GM23338 (cell line): Measurements from ENCODE around the gene SYT6. TPM values are rescaled to one million over a fixed set of nuclear protein-coding genes. Genes with fewer than 3 reads are reported as not detected.

ENCODE experiments used
- ATAC-seq: fragments of 200-7000 bp; cut with Tn5 transposase; 3 replicates; pipeline ENCODE4 v1.9.1; 2020
- DNase-seq: peaks from one replicate; pipeline ENCODE4 v3.0.0-alpha.2; 2015; ENCODE audit warnings: low spot score
- H2AFZ ChIP-seq: fragments of 200-600 bp; sonication (generic); 2 replicates; pipeline ENCODE4 v1.8.0; 2016; ENCODE audit warnings: antibody characterized with exemption, mild to moderate bottlenecking, moderate library complexity
- H3F3A ChIP-seq: fragments of 200-600 bp; sonication (generic); replicated peaks from 2 replicates; pipeline ENCODE4 v1.8.0; 2017; ENCODE audit warnings: antibody characterized with exemption, mixed run types, low read depth
- H3K27ac ChIP-seq: fragments of 200-600 bp; sonication (generic); 2 replicates; pipeline ENCODE4 v1.6.1; 2016; ENCODE audit warnings: low read depth
- H3K27me3 ChIP-seq: fragments of 200-600 bp; sonication (generic); 2 replicates; pipeline ENCODE4 v1.8.0; 2016; ENCODE audit warnings: mild to moderate bottlenecking, mixed run types, moderate library complexity; ENCODE audit not compliant: insufficient read depth
- H3K36me3 ChIP-seq: fragments of 200-600 bp; sonication (generic); 2 replicates; pipeline ENCODE4 v1.8.0; 2016; ENCODE audit warnings: mild to moderate bottlenecking; ENCODE audit not compliant: insufficient read depth
- H3K4me1 ChIP-seq: fragments of 200-600 bp; sonication (generic); 2 replicates; pipeline ENCODE4 v1.8.0; 2016; ENCODE audit warnings: mild to moderate bottlenecking, moderate library complexity; ENCODE audit not compliant: insufficient read depth
- H3K4me2 ChIP-seq: fragments of 200-600 bp; sonication (generic); 2 replicates; pipeline ENCODE4 v1.7.1; 2017; ENCODE audit warnings: mixed run types
- H3K4me3 ChIP-seq: fragments of 200-600 bp; sonication (generic); 2 replicates; pipeline ENCODE4 v1.6.1; 2016; ENCODE audit warnings: mixed run types
- H3K79me2 ChIP-seq: fragments of 200-600 bp; sonication (generic); replicated peaks from 2 replicates; pipeline ENCODE4 v1.8.0; 2017; ENCODE audit warnings: mild to moderate bottlenecking; ENCODE audit not compliant: insufficient read depth
- H3K9me2 ChIP-seq: fragments of 200-600 bp; sonication (generic); 2 replicates; pipeline ENCODE4 v1.8.0; 2017; ENCODE audit not compliant: insufficient read depth
- H4K20me1 ChIP-seq: fragments of 200-600 bp; sonication (generic); replicated peaks from 2 replicates; pipeline ENCODE4 v1.8.0; 2017; ENCODE audit warnings: mild to moderate bottlenecking; ENCODE audit not compliant: insufficient read depth
- H3K27ac Mint-ChIP-seq: 2 replicates; pipeline ENCODE4 v1.8.0; 2020; ENCODE audit warnings: inconsistent platforms, mild to moderate bottlenecking, moderate library complexity, mixed read lengths
- H3K27me3 Mint-ChIP-seq: 3 replicates; pipeline ENCODE4 v1.8.0; 2022; ENCODE audit warnings: low read depth, mild to moderate bottlenecking, moderate library complexity, mixed read lengths, inconsistent platforms; ENCODE audit not compliant: insufficient read depth, poor library complexity
- H3K36me3 Mint-ChIP-seq: 3 replicates; pipeline ENCODE4 v1.8.0; 2021; ENCODE audit warnings: low read depth, mild to moderate bottlenecking, inconsistent platforms, moderate library complexity, mixed read lengths
- H3K4me1 Mint-ChIP-seq: 3 replicates; pipeline ENCODE4 v1.8.0; 2020; ENCODE audit warnings: mild to moderate bottlenecking, inconsistent platforms, mixed read lengths
- H3K4me3 Mint-ChIP-seq: 3 replicates; pipeline ENCODE4 v1.8.0; 2021; ENCODE audit warnings: moderate library complexity, mild to moderate bottlenecking, inconsistent platforms, mixed read lengths
- H3K9me3 Mint-ChIP-seq: 3 replicates; pipeline ENCODE4 v1.8.0; 2020; ENCODE audit warnings: moderate library complexity, mild to moderate bottlenecking, inconsistent platforms, mixed read lengths
- CREB1 ChIP-seq: fragments of 250-450 bp; sonication (Bioruptor Pico); IDR thresholded peaks from 2 replicates; pipeline ENCODE4 v1.5.0; 2020; ENCODE audit warnings: low read depth, mild to moderate bottlenecking, moderate library complexity
- CTCF ChIP-seq, 2 experiments: fragments of 200-600 bp in 1 of 2; sonication (generic) in 1 of 2; conservative IDR thresholded peaks; 2 replicates each; pipeline versions ENCODE4 v1.5.1 to v1.6.1; 2016 to 2017; ENCODE audit warnings: antibody characterized with exemption in 2 of 2, low read depth in 2 of 2, mild to moderate bottlenecking in 2 of 2, moderate library complexity in 1 of 2
- ETS1 ChIP-seq: IDR thresholded peaks from 2 replicates; pipeline ENCODE4 v1.6.1; 2016; ENCODE audit warnings: antibody characterized with exemption
- EZH2 ChIP-seq: fragments of 200-600 bp; sonication (generic); IDR thresholded peaks from one replicate; pipeline ENCODE4 v1.8.0; 2017; ENCODE audit warnings: antibody characterized with exemption, mild to moderate bottlenecking, low read depth; ENCODE audit not compliant: unreplicated experiment
- POLR2AphosphoS5 ChIP-seq: IDR thresholded peaks from 2 replicates; pipeline ENCODE4 v1.6.1; 2016; ENCODE audit warnings: antibody characterized with exemption, low read depth
- ZNF114 ChIP-seq: fragments of 250-450 bp; sonication (Bioruptor Pico); IDR thresholded peaks from 2 replicates; pipeline ENCODE4 v1.5.0; 2020; ENCODE audit warnings: mild to moderate bottlenecking, moderate library complexity
- polyA plus RNA-seq: library from polyadenylated mRNA; unstranded; fragments of >200 nt; fragmentation: Nextera tagmentation; extraction: Ambion mirVana; gene quantifications from 2 replicates; pipeline ENCODE4 v1.2.1, GENCODE V29; 2016
- total RNA-seq: library from RNA; depleted of rRNA; stranded (reverse); fragments of >200 nt; shearing (Covaris generic); gene quantifications from 2 replicates; pipeline ENCODE4 v1.2.3, GENCODE V29; 2014

The SYT6 gene
- total and polyA plus RNA-seq, 2 experiments from 2014 or later: 31.2 to 42.6 TPM

GRCh38 chr1:114122941-114123618, 30.6 kb downstream of the SYT6 start:
- Histone ChIP-seq H3K4me1 (peaks cover 25% of the 10 kb centered on the region), H3F3A (peaks cover 22% of the 10 kb centered on the region; the same call in 1 of the 2 replicates), H3K4me3 (no peak overlapping the region), H3K36me3 (peaks cover 14% of the 10 kb centered on the region; the same call in 1 of the 2 replicates), H3K27ac (peak overlapping the region; percentile 32; the same call in 1 of the 2 replicates), H3K79me2 (no peaks in the 10 kb centered on the region), H3K4me2 (no peak overlapping the region), H3K9me2 (peaks cover 4% of the 10 kb centered on the region; the same call in 1 of the 2 replicates), H2AFZ (no peak overlapping the region), H3K27me3 (no peaks in the 10 kb centered on the region), H4K20me1 (no peaks in the 10 kb centered on the region; the same call in 1 of the 2 replicates)
- DNase-seq: peak; percentile 24
- peak in 1 of 2 experiments; percentile 29; a peak in 2 of 4 replicates for TF ChIP-seq CTCF (conservative IDR thresholded peaks at IDR 0.05; ENCODE audit: low read depth in 2 of 2)
- TF ChIP-seq EZH2: no peak
- Mint-ChIP-seq H3K4me3 (no peak overlapping the region), H3K9me3 (no peaks in the 10 kb centered on the region; the same call in 2 of the 3 replicates), H3K27me3 (peaks cover 18% of the 10 kb centered on the region), H3K27ac (no peak overlapping the region), H3K4me1 (peaks cover 37% of the 10 kb centered on the region), H3K36me3 (peaks cover 64% of the 10 kb centered on the region)
- ATAC-seq: peak; percentile 6; the same call in 2 of the 3 replicates

- Histone ChIP-seq H3F3A (peaks cover 31% of the 10 kb centered on the region; the same call in 1 of the 2 replicates), H3K9me2 (peaks cover 15% of the 10 kb centered on the region; the same call in 1 of the 2 replicates), H3K4me3 (no peak overlapping the region), H3K79me2 (no peaks in the 10 kb centered on the region), H3K4me2 (peak overlapping the region; percentile 61), H3K4me1 (peaks cover 39% of the 10 kb centered on the region), H2AFZ (no peak overlapping the region), H3K27ac (peak overlapping the region; percentile 83), H3K36me3 (peaks cover 17% of the 10 kb centered on the region; the same call in 1 of the 2 replicates), H3K27me3 (no peaks in the 10 kb centered on the region), H4K20me1 (no peaks in the 10 kb centered on the region)
- ATAC-seq (peak; percentile 58), DNase-seq (peak; percentile 78)
- H3K36me3 Mint-ChIP-seq: peaks cover 63% of the 10 kb centered on the region
- H3K9me3 Mint-ChIP-seq: no peaks in the 10 kb centered on the region; the same call in 1 of the 3 replicates
- peaks cover 54% of the 10 kb centered on the region for H3K4me1 Mint-ChIP-seq
- H3K27ac Mint-ChIP-seq: peak overlapping the region; percentile 21; the same call in 1 of the 2 replicates
- H3K4me3 Mint-ChIP-seq: no peak overlapping the region; the same call in 2 of the 3 replicates
- peaks cover 41% of the 10 kb centered on the region for H3K27me3 Mint-ChIP-seq
- TF ChIP-seq ETS1: no peak
- no peak for TF ChIP-seq CREB1 (CRISPR knock-in tag)
- no peak for TF ChIP-seq ZNF114 (CRISPR knock-in tag)
- peak; percentile 18; the same call in 1 of the 2 replicates for TF ChIP-seq POLR2AphosphoS5
- TF ChIP-seq EZH2: no peak
- TF ChIP-seq CTCF (conservative IDR thresholded peaks at IDR 0.05; ENCODE audit: low read depth in 2 of 2): peak in 1 of 2 experiments; percentile 52; a peak in 2 of 4 replicates
Measured at GRCh38 chr1:114118351-114118990, 35.2 kb downstream of the SYT6 start.
